ENCODE data around the gene RABGAP1L.
A peak's percentile ranks its signal among the peaks of the same experiment; 100 is the strongest.
"Not testable (repeated sequence)": the region's sequence is repeated elsewhere in the genome, so short reads cannot be mapped to it uniquely, and the experiment has no call there.

The RABGAP1L gene

DNA sequence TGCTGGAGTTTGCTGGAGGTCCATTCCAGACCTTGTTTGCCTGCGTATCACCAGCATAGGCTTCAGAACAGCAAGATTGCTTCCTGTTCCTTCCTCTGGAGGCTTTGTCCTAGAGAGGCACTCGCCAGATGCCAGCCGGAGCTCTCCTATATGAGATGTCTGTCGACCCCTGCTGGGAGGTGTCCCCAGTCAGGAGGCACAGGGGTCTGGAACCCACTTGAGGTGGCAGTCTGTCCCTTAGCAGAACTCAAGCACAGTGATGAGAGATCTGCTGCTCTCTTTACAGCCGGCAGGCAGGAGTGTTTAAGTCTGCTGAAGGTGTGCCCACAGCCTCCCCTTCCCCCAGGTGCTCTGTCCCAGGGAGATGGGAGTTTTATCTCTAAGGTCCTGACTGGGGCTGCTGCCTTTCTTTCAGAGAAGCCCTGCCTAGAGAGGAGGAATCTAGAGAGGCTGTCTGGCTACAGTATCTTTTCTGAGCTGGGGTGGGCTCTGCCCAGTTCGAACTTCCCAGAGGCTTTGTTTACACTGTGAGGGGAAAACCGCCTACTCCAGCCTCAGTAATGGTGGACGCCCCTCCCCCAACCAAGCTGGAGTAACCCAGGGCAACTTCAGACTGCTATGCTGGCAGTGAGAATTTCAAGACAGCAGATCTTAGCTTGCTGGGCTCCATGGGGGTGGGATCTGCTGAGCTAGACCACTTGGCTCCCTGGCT is 493.4 kb downstream of the RABGAP1L start:
- no peak for FAIRE-seq
- DNase-seq (ENCODE audit: low spot score) = no peak

DNA sequence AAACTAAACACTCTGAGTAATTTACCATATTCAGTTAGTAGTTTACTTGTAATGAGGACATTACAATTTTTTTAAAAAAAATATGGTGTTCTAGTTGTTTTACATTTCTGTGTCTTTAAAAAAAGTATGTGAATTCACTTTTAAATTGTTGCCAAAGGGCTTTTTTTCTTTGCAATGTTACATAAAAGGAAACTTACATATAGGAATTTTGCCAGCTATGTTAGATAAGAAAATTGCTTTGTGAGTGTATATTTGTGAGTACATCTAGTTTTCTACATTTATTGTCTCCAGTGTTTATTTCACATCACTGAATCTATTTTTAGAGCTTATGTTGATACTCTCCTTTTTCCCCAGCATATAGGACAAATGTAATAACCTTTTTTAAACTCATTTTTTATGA is 495.2 kb downstream of the RABGAP1L start:
- FAIRE-seq (no peak), DNase-seq (ENCODE audit: low spot score) (no peak)

DNA sequence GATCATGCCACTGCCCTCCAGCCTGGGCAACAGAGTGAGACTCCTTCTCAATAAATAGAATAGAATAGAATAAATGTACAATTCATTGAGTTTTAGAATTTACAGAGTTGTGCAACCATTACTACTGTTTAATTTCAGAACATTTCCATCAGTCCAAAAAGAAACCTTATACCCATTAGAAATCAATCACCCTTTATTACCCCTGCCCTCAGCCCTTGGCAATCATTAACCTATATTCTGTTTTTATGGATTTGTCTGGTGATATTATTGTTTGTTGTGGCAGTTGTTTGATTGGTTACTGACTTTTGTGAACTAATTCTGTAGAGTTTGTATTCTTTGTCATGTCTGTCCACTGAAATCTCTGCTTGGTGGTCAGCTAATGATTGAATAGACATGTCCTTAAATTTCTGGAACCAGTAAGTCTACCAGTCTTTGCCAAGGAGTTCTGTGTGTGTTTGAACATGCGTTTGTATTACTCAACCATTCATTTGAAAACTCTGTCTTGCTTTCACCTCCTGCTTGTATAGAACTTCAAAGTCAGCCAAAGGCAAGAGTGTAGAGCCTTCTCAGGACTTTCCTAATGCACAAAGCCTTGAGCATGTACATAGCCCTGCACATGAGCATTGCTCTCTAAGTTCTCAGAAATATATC is 497.2 kb downstream of the RABGAP1L start:
- DNase-seq (ENCODE audit: low spot score) (no peak), FAIRE-seq (no peak)

DNA sequence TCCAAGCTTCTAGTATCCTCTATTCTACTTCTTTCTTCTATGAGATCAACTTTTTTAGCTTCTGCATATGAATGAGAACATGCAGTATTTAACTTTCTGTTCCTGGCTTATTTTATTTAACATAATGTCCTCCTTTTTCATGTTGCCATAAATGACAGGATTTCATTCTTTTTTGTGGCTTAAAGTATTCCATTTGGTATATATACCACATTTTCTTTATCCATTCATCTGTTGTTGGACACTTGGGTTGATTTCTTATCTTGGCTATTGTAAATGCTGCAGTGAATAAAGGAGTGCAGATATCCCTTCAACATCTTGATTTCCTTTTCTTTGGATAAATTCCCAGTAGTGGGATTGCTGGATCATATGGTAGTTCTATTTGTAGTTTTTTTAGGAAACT is 498.1 kb downstream of the RABGAP1L start:
- FAIRE-seq = no peak
- no peak for DNase-seq (ENCODE audit: low spot score)

DNA sequence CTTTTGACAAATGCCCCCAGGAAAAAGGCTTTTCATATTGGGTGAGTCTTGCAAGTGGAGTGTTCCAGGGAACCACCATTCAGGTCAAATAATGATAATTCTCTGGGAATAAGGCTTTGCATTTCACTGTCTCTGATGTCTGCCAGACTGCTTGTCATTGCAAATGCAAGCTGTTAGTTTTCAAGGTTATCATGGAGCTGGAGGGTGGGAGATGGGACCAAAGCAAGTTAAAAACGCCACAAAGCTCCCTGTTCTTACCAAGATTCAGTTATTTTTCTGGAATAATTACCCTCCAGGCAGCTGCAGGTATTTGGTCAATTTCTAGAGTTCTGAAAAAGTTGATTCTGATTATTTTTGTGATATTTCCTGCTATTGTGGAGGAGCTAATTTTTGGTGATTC is 498.6 kb downstream of the RABGAP1L start:
- FAIRE-seq (no peak), DNase-seq (ENCODE audit: low spot score) (no peak)

DNA sequence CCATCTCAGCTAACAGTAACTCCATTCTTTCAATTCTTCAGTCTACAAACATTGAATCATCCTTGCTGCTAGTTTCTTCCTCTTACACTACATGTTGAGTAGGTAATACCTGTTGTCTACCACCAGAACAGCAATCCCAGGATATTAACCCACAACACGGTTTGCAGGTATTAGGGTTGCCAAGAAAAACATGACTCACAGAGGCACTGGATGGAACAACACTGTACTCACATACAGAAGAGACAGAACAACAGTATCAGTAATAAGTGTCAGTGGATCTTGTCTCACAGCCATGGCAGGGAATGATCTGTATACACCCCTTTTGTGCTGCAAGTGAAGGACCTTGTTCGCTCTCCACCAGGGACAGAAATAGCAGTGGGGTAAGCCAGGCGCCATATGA is 500.5 kb downstream of the RABGAP1L start:
- FAIRE-seq = no peak
- peak; percentile 24 for DNase-seq (ENCODE audit: low spot score)

DNA sequence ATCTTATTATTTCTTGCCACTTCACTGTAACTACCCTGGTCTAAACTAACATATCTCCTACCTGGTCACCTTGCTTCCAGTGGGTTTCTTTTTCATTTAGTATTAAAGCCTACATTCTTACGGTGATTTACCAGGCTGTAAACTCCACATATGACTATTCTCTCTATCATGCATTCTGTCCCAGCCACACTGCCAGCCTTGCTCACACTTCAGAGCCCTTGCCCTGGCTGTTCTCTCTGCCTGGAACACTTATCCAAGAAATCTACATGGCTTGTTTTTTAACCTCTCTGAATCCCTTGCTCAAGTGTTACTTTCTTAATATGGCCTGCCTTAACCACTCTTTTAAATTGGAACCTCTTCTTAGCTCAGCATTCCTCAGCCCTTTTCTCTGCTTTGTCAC is 501.2 kb downstream of the RABGAP1L start:
- no peak for DNase-seq (ENCODE audit: low spot score)
- no peak for FAIRE-seq

DNA sequence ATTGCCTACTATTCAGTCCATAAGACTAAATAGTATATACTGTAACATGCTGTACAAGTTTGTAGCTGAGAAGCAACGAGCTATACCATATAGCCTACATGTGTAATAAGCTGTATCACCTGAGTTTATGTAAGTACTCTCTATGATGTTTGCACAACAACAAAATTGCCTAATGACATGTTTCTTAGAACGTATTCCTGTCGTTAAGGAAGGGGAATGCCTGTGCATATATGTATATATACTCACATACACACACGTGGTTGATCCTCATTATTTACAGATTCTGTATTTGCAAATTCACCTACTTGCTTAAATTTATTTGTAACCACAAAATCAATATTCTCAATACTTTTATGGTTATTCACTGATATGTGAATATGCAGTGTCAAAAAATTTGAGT is 504.0 kb downstream of the RABGAP1L start:
- FAIRE-seq = no peak

DNA sequence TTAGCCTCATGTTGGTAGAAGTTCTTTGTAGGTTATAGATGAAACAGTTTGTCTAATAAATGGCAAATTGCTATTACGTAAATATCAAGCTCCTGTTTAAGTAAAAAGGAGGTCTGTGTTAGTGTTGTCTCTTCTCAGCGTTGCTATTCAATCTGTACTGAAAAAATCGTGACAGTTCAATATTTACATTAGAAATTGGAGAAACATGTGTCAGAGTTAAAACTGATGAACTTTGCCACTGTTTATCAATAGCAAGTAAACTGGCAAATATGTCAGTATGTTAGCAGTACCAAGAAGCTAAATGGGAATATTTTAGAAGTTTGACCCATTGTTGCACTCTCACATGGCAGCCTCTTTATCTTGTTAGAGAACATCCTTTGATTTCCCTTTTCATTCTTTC is 506.9 kb downstream of the RABGAP1L start:
- FAIRE-seq (no peak), DNase-seq (ENCODE audit: low spot score) (no peak)

More for the DNA sequence above, 504.0 kb downstream of the RABGAP1L start:
- no peak for DNase-seq (ENCODE audit: low spot score)

DNA sequence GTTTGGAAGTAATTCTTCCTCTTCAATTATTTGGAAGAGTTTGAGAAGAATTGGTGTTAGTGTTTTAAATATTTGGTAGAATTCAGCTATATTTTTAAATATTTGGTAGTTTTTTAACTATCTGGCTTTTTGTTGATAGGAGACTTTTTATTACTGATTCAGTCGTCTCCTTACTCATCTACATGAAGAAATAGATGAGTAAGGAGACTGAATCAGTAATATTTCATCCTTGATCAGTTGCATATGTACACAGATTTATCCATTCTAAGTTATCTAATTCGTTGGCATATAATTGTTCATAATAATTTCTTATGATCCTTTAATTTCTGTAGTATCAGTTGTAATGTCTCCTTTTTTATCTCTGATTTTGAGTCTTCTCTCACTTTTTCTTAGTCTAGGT is 512.5 kb downstream of the RABGAP1L start:
- DNase-seq (ENCODE audit: low spot score) (no peak), FAIRE-seq (no peak)

DNA sequence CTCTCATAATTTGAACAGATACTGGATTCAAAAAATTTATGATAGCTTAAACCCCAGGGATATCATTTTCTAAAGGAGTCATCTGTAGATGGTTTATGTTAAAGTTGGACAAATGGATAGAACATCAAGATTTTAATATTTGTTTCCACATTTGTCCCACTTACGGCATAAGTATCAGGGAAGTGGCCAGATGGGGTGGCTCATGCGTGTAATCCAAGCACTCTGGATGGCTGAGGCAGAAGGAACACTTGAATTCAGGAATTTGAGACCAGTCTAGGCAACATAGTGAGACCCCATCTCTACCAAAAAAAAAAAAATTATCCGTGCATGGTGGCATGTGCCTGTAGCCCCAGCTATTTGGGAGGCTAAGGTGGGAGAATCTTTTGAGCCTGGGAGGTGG is 517.5 kb downstream of the RABGAP1L start:
- no peak for DNase-seq (ENCODE audit: low spot score)
- FAIRE-seq = no peak

DNA sequence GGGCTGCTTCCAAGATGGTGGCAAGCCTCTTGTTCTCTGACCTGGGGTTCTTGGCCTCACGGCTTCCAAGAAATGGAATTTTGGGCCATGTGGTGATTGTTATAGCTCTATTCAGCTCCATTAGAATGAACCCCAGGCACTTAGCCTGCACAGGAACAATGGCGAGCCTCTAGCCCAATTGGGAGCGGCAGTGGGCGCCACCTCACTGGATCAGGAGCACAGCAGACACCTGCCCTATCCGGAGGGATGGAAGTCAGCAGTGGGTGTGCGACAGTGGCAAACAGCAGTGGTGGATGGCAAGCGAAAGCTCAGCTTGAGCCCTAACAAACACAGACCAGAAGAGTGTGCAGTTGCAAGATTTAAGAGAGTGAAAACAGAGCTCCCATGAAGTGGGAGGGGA is 519.3 kb downstream of the RABGAP1L start:
- DNase-seq (ENCODE audit: low spot score) = no peak
- no peak for FAIRE-seq

DNA sequence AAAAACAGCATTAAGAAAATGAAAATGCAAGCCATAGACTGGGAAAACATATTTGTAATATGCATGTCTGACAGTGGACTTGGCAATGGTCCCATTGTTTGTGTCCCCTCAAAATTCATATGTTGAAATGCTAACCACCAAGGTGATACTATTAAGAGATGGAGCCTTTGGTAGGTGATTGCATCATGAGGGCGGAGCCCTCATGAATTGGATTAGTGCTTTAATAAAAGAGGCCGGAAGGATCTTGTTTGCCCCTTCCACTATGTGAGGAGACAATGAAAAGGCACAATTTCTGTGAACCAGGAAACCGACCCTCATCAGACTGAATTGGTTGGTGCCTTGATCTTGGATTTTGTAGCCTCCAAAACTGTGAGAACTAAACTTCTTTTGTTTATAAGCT is 520.8 kb downstream of the RABGAP1L start:
- no peak for DNase-seq (ENCODE audit: low spot score)
- no peak for FAIRE-seq

DNA sequence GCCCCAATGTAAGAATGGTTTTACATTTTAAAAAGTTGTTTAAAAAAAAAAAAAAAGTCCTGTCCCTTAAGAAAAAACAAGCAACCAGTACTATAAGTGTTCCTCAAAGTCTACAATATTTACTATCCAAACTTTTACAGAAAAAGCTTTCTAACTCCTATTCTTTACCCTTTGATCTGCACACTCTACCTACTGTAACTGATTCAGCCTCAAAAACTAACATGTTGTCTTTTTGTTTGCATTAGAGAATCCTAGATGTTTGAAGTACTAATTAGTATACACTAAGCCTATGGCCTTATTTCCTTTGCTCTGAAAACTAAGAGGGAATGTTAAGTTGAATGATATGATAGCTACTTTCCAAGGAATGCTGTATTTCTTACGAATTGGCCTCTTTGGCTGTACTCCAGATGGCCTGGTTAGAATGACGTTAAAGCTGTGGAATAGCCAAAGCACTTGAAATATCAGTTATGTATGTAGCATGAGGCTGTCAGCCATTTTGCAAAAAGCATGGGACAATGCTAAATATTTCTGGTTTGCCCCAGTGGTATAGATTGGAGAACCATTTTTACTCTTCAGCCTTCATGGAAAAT is 523.2 kb downstream of the RABGAP1L start:
- DNase-seq (ENCODE audit: low spot score) = no peak
- FAIRE-seq = no peak

DNA sequence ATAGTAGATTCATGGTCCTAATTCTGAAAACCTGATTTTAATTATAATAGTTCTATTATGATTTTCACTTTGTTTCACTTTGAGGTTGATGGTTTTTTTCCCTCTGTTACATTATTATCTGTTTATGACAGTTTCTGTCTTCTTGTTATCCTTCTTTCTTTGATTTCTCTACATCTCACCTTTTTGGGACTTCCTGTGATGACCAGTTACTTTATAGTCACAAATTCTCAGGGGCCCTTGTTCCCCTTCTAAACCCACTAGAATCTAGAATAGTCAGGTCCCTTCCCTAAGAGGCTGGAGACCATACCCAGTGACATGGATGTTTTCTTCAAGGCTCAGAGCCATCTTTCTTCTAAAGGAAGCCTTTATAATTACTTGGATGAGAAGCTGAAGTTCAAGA is 526.9 kb downstream of the RABGAP1L start:
- no peak for DNase-seq (ENCODE audit: low spot score)
- no peak for FAIRE-seq

DNA sequence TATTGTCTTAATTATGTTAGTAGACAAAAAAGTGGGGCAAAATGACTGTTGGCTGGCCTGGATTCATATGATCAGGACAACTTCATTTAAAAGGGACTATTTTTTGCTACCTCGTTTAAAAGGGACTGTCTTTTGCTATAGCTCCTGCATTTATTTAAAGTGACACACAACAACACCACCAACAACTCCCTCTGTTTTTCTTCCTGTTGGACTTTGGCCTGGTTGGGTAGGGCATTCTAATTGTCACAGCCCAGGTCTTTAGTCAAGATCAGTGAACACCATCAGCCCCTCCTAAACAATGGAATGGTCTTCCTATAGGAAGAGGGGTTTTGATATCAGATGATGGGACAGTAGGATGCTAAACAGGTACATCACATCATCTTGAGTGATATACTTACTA is 530.2 kb downstream of the RABGAP1L start:
- no peak for DNase-seq (ENCODE audit: low spot score)
- FAIRE-seq = no peak

DNA sequence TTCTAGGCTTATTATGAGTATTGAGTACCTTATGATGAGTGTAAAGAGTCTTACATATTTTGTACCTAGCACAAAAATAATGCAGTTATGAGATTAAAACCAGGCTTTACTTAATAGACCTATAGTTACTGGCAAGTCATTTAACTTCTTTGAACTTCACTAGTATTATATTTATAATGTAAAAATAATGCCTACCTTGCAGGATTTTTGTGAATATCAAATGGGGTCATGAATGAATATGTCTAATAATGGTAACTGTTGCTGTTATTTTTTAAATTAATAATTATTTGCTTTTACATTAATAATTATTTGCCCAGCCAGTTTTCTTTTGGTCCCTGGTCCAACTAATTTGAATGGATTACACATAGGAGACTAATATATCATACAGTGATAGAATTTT is 530.9 kb downstream of the RABGAP1L start:
- no peak for DNase-seq (ENCODE audit: low spot score)
- no peak for FAIRE-seq

DNA sequence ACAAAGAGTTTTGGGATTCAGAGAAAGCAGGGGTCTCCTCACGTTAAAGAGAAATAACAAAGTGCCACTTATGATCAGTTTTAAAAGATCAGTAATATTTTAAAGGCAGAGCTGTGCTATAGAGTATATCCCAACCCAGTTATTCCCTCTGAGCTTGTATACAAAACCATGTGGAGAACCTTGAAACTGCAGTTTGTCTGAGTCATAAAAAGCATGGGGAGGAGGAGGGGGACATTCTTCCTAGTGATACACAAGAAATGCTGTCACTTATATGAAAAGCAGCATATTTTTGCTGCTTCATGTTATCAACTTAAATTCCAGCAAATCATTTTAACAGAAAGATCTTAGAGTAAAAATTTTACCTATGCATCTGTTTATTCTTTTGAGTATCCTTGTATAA is 533.0 kb downstream of the RABGAP1L start:
- no peak for FAIRE-seq

DNA sequence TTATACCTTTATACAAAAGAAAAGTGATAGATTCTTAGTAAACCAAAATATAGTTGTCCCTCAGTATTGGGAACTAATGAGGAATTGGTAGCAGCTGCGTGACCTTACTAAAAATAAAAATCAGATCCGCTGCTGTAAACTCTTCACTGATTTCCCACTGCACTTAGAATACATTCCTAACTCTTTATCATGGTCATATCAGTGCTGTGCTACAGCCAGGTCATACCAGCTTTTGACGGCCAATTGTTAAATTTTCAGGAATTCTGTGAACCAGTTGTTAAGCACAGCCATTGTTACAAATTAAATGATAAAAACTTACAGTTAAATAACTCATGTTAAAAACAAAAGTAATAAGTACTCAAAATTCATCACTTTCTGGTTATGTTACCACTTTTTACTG is 533.8 kb downstream of the RABGAP1L start:
- FAIRE-seq (no peak), DNase-seq (ENCODE audit: low spot score) (no peak)

More for the DNA sequence above, 533.0 kb downstream of the RABGAP1L start:
- DNase-seq (ENCODE audit: low spot score) = no peak

DNA sequence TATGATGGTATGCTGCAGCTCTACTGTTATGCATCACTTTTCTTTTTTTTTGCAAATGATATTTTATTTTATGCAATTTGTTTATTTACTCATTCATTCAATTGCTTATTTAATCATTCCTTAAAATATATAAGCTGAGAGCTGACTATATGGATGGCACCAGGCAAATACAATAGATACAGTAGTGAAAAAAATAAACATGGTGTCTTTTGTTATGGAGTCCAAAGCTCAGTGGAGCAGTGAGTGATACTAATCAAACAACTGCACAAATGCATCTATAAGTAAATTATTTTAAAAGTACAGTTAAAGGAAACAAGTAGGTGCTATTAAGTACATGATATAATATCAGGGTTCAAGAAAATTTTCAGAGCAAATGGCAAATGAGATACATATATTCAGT is 534.2 kb downstream of the RABGAP1L start:
- not testable (repeated sequence) for DNase-seq (ENCODE audit: low spot score)
- peak; percentile 21 for FAIRE-seq

DNA sequence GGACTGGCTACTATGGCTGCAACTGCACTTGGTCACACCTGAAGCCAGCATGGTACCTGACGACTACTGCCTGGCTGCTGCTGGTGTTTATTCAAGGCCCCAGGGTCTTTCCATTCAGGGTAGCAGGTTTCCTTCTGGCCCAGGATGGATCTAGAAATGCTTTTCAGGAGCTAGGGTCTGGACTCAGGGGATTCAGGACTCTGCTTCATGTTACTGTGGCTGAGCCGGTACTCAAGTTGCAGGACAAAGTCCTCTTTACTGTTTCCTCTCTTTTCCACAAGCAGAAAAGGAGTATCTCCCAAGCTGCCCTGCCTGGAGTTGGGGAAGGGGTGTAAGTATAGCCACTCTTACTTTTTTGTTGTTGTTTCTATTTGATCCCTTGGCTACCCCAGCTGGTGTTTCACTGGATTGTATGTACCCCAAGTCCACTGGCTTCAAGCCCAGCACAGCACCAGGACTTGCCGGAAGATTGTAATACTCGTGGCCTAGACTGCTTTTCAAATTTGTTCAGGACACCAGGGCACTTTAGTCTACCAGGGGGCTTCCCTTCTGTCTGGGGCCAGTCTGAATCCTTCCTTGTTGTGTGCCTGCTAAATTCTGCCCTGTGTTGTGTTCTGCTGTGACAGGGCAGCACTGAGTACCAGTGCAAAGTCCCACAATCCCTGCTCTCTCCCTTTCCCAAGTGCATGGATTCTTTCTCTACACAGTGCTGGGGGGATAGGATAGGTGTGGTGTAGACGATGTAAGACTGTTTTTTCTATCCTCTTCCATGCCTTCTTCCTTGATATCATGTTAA is 536.9 kb downstream of the RABGAP1L start:
- DNase-seq (ENCODE audit: low spot score) (no peak), FAIRE-seq (no peak)

DNA sequence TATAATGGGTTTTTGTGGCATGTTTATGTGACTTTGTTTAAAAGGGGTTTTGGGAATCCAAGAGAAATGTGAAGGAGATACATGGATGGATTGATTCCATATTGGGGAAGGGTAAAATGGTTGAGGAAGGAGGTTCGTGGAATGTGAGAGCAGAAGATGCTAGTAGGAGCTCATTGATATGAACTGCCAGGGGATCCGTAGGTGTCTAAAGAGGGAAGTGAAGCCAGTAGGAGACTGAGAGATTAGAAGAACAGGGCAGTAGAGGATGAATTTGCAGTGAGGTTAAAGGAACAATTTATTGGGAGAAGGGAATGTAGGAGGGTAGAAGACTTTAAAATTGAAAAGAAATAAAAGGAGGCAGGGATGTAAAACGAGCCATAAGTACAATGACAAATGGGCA is 541.0 kb downstream of the RABGAP1L start:
- FAIRE-seq = no peak
- DNase-seq (ENCODE audit: low spot score) = no peak
